HepG2 (cell line): ENCODE data around the gene ISCA2. TPM values are rescaled to one million over a fixed set of nuclear protein-coding genes. Genes with fewer than 3 reads are reported as not detected.

Experiments
- ATAC-seq: fragments of 200-7000 bp; cut with Tn5 transposase; 3 replicates; pipeline ENCODE4 v1.9.1; 2020; ENCODE audit warnings: mild to moderate bottlenecking, moderate library complexity
- BruUV-seq: library from RNA; stranded (reverse); fragments of 400-500 nt; replicated peaks from 2 replicates; lab custom pipeline; 2021; lab: Mats Ljungman, UMichigan
- CTCF ChIA-PET: fragments of 300-600 bp; formaldehyde crosslinking; extraction: SDS; loops from one replicate; lab custom pipeline; 2021; ENCODE audit warnings: low total read pairs, inconsistent platforms, low intra/inter-chr PET ratio; lab: Yijun Ruan, JAX
- POLR2A ChIA-PET: fragments of 350-600 bp; sonication (Branson Sonifier 250); formaldehyde crosslinking; loops from one replicate; lab custom pipeline; 2020; ENCODE audit warnings: antibody characterized with exemption, inconsistent platforms; lab: Yijun Ruan, JAX
- DNase-seq: peaks from one replicate; pipeline ENCODE4 v3.0.0-alpha.2; 2015; ENCODE audit warnings: low spot score
- FAIRE-seq: peaks from 3 replicates; lab custom pipeline; 2011; peaks lifted over from hg19 to GRCh38; lab: Jason Lieb, UNC
- H2AFZ ChIP-seq: one replicate; pipeline ENCODE4 v1.6.1; 2011; ENCODE audit warnings: low read length, inconsistent platforms
- H3K27ac ChIP-seq: fragments of 300-600 bp; 3 replicates; pipeline ENCODE4 v1.8.0; 2011; ENCODE audit warnings: mixed run types, mild to moderate bottlenecking, mixed read lengths, low read length, inconsistent platforms; ENCODE audit not compliant: insufficient read depth; ENCODE audit errors: extremely low read length
- H3K27me3 ChIP-seq, 2 experiments: fragments of 200-600 bp in 1 of 2; 2 replicates in 1 of 2; 3 replicates in 1 of 2; pipeline versions ENCODE4 v1.6.0 to v1.8.0; 2011; ENCODE audit warnings: low read length in 2 of 2, mild to moderate bottlenecking in 2 of 2, moderate library complexity in 2 of 2, inconsistent platforms in 1 of 2; ENCODE audit not compliant: insufficient read depth in 2 of 2, control insufficient read depth in 1 of 2
- H3K36me3 ChIP-seq, 2 experiments: fragments of 200-600 bp in 1 of 2; replicated peaks in 1 of 2; 2 replicates in 1 of 2; 3 replicates in 1 of 2; pipeline versions ENCODE4 v1.5.1 to v1.8.0; 2011; ENCODE audit warnings: low read length in 2 of 2, inconsistent platforms in 1 of 2; ENCODE audit not compliant: insufficient read depth in 2 of 2, control insufficient read depth in 1 of 2
- H3K4me1 ChIP-seq: 2 replicates; pipeline ENCODE4 v1.5.1; 2012; ENCODE audit warnings: low read length, inconsistent platforms; ENCODE audit not compliant: insufficient read depth
- H3K4me2 ChIP-seq: 2 replicates; pipeline ENCODE4 v1.6.0; 2011; ENCODE audit warnings: low read depth, low read length, inconsistent platforms
- H3K4me3 ChIP-seq, 3 experiments: fragments of 200-600 bp in 1 of 3; sonication (generic), shearing (Covaris generic) in 1 of 3; replicated peaks in 1 of 3; 2 replicates each; pipeline ENCODE4 v1.5.1; 2011 to 2016; ENCODE audit warnings: low read length in 3 of 3, inconsistent platforms in 2 of 3, low read depth in 2 of 3, mild to moderate bottlenecking in 2 of 3, control low read depth in 1 of 3, mixed read lengths in 1 of 3; ENCODE audit not compliant: insufficient read depth in 1 of 3
- H3K79me2 ChIP-seq: one replicate; pipeline ENCODE4 v1.6.1; 2011; ENCODE audit warnings: low read length, inconsistent platforms; ENCODE audit not compliant: insufficient read depth
- H3K9ac ChIP-seq: 2 replicates; pipeline ENCODE4 v1.6.0; 2011; ENCODE audit warnings: mild to moderate bottlenecking, low read depth, low read length, inconsistent platforms; ENCODE audit not compliant: insufficient read depth
- H3K9me3 ChIP-seq: 2 replicates; pipeline ENCODE4 v1.5.1; 2012; ENCODE audit warnings: mild to moderate bottlenecking, low read length
- H4K20me1 ChIP-seq: 2 replicates; pipeline ENCODE4 v1.6.0; 2011; ENCODE audit warnings: inconsistent platforms, mild to moderate bottlenecking, low read length, moderate library complexity; ENCODE audit not compliant: insufficient read depth
- EHMT2 ChIP-seq: fragments of 200-600 bp; sonication (generic); IDR thresholded peaks from 2 replicates; pipeline ENCODE4 v1.7.0; 2017; ENCODE audit warnings: antibody characterized with exemption, low read depth, low read length, borderline replicate concordance
- GATAD2A ChIP-seq: IDR thresholded peaks from 2 replicates; pipeline ENCODE4 v1.6.1; 2016
- GZF1 ChIP-seq: sonication (generic); formaldehyde crosslinking; IDR thresholded peaks from 2 replicates; pipeline ENCODE4 v1.5.1; 2020; ENCODE audit warnings: mild to moderate bottlenecking, missing genetic modification reagents
- JUN ChIP-seq: sonication (generic); formaldehyde crosslinking; IDR thresholded peaks from 2 replicates; pipeline ENCODE4 v1.4.0; 2020; ENCODE audit warnings: mild to moderate bottlenecking, missing genetic modification reagents
- MATR3 ChIP-seq: sonication (generic); formaldehyde crosslinking; IDR thresholded peaks from 2 replicates; pipeline ENCODE4 v1.4.0; 2020; ENCODE audit warnings: missing genetic modification reagents
- MTA3 ChIP-seq: sonication (generic); formaldehyde crosslinking; IDR thresholded peaks from 2 replicates; pipeline ENCODE4 v1.4.0; 2020; ENCODE audit warnings: missing genetic modification reagents
- ZNF253 ChIP-seq: sonication (generic); formaldehyde crosslinking; IDR thresholded peaks from 2 replicates; pipeline ENCODE4 v1.8.0; 2022; ENCODE audit warnings: mild to moderate bottlenecking, missing genetic modification reagents, borderline replicate concordance
- ZSCAN31 ChIP-seq: sonication (generic); formaldehyde crosslinking; IDR thresholded peaks from 2 replicates; pipeline ENCODE4 v1.5.0; 2020; ENCODE audit warnings: low read depth, mild to moderate bottlenecking, missing genetic modification reagents
- WGBS: methylation state at CpG from one replicate; pipeline ENCODE4 v1.1.6; 2017; ENCODE audit warnings: low lambda C conversion rate; 5-methylcytosine and 5-hydroxymethylcytosine counted together
- in situ Hi-C: cut with HindIII; loops from 2 replicates; pipeline ENCODE4 v1.10.0; 2017; ENCODE audit warnings: low pct_unique_long_range_greater_than_20kb; ENCODE audit not compliant: extremely low pct_ligation_motif_present
- intact Hi-C: fragments of 100-400 bp; cut with micrococcal nuclease; formaldehyde crosslinking; loops from one replicate; pipeline ENCODE4 v1.10.0; 2022; ENCODE audit not compliant: unreplicated experiment
- polyA plus RNA-seq, 8 experiments: library from polyadenylated mRNA; depleted of rRNA in 3 of 8; stranded (reverse) in 7 of 8; unstranded in 1 of 8; fragments of >200 nt; fragmentation: Illumina TruSeq in 4 of 8; extraction: Trizol in 4 of 8; gene quantifications; 2 replicates each; pipeline versions ENCODE4 v1.2.1 to v1.2.3, GENCODE V29; 2011 to 2016; ENCODE audit warnings: low read depth in 4 of 8, missing spikeins in 1 of 8, mixed read lengths in 1 of 8; ENCODE audit not compliant: insufficient read depth in 1 of 8
- total RNA-seq, 5 experiments: library from RNA; depleted of rRNA; stranded (reverse); fragments of >200 nt; fragmentation: Illumina TruSeq; extraction: Trizol; gene quantifications; 2 replicates each; pipeline ENCODE4 v1.2.3, GENCODE V29; 2016; ENCODE audit warnings: low read depth in 1 of 5
- TF ChIP-seq, protein P1 (sequence below), 2 experiments: sonication (generic) in 1 of 2; formaldehyde crosslinking in 1 of 2; IDR thresholded peaks; 2 replicates each; pipeline versions ENCODE4 v1.6.1 to v1.9.0; 2014 to 2022; ENCODE audit warnings: antibody characterized with exemption in 1 of 2, borderline replicate concordance in 1 of 2, inconsistent platforms in 1 of 2, low read depth in 1 of 2, missing genetic modification reagents in 1 of 2
- TF ChIP-seq, protein P2 (sequence below): sonication (generic); formaldehyde crosslinking; IDR thresholded peaks from 2 replicates; pipeline ENCODE4 v1.5.0; 2020; ENCODE audit warnings: missing genetic modification reagents, mild to moderate bottlenecking, borderline replicate concordance

ISCA2 gene
- total and polyA plus RNA-seq, 2 of the 13 experiments (the other 11 are each of a cell fraction or from before 2014, with no cell fraction given) = 32.1 to 43.4 TPM

DNA sequence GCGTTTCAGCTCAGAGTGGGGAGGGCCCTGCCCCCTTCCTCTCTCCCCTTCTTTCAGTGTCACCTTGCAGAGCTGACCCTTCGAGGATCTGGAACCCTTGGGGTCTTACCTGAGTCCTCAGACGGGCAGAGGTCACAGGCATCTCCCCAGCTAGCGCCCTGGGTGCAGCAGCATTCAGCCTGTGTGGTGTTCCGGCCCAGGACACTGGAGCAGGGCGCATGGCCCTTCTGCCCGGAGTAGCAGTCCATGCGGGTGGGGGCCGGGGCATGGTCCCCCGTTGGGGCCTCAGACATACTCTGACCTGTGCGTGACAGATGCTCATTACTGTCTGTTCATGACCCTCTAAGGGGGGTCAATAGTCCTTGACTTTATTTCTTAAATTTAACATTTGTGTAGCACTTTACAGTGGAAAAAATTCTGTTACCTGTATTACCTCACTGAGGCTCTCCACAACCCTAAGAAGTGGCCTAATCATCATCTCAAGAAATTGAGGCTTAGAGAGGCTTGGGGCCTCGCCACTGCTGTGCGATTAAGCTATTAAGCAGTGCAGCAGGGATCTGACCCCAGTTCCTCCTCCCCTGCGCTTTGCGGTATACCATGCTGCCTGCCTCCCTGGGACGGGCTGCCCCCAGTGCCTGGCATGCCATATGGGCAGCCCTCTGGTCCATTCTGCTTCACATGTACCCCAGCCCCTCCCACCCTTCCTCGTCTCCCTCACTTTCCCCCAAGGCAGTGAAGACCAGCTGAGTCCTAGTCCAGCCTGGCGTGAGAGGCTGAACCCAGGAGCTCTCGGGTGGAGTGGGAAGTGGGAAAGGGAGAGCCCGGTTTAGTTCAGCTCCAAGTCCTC lies 11.5 kb downstream of the ISCA2 start:
- Histone ChIP-seq H2AFZ (no peak overlapping the region), H3K4me1 (peaks cover 8% of the 10 kb centered on the region), H3K27ac (no peak overlapping the region), H3K79me2 (no peaks in the 10 kb centered on the region), H4K20me1 (no peaks in the 10 kb centered on the region), H3K9me3 (no peaks in the 10 kb centered on the region), H3K4me2 (no peak overlapping the region), H3K36me3 (no peaks in the 10 kb centered on the region), H3K4me3 (no peak overlapping the region), H3K27me3 (peaks cover 2 to 31% of the 10 kb centered on the region in 2 experiments; a peak in 2 of 5 replicates), H3K9ac (no peak overlapping the region)
- BruUV-seq = no TSS peak
- no peak for FAIRE-seq
- no peak for ATAC-seq
- CTCF ChIA-PET = no interaction called here
- POLR2A ChIA-PET = interaction anchor here (1.5 kb wide), 1 partner anchor 12 kb away, joined by 5 read pairs; the partner anchor contains the start of genes ISCA2 and NPC2
- intact Hi-C loops (loop anchor here (5.0 kb wide), 2 partner anchors 107 to 297 kb away; partner anchors contain the start of gene LTBP2), in situ Hi-C loops (no loop called here)
- WGBS = 41% methylated on average over 13 of the region's 20 CpGs
- no peak for DNase-seq
- no peak for TF ChIP-seq ZSCAN31

DNA sequence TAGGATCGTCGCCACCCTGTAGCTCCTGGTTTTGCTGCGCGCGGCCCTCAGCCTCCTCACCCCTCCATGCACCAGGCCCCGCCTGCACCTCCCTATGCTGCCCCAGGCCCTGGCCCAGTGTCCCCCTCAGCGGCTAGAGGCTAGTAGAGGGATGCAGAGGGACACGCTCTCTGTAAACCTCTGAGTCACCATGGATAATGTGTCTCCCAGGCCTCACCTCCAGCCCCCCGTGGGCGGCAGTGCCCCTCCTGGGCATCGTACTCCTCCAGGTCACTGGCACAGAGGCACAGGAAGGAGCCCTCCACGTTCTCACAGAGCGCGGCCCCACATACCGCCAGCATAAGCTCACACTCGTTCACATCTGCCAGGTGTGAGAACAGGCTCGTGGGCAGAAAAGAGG lies 12.3 kb downstream of the ISCA2 start:
- Histone ChIP-seq H3K36me3 (no peaks in the 10 kb centered on the region), H4K20me1 (no peaks in the 10 kb centered on the region), H3K9me3 (no peaks in the 10 kb centered on the region), H3K27me3 (peaks cover 2 to 35% of the 10 kb centered on the region in 2 experiments; a peak in 2 of 5 replicates), H3K27ac (no peak overlapping the region), H3K4me2 (no peak overlapping the region), H3K79me2 (no peaks in the 10 kb centered on the region), H2AFZ (no peak overlapping the region), H3K4me3 (no peak overlapping the region), H3K9ac (no peak overlapping the region), H3K4me1 (peaks cover 16% of the 10 kb centered on the region)
- ChIA-PET POLR2A (no interaction called here), CTCF (no interaction called here)
- DNase-seq (no peak), FAIRE-seq (no peak), ATAC-seq (no peak)
- 56% methylated on average over 16 of the region's 17 CpGs for WGBS
- in situ Hi-C loops = no loop called here
- intact Hi-C loops = no loop called here
- no TSS peak for BruUV-seq
- TF ChIP-seq GZF1 (CRISPR knock-in tag) = no peak
- no peak for TF ChIP-seq JUN
- TF ChIP-seq EHMT2 = no peak
- no peak for TF ChIP-seq GATAD2A (CRISPR knock-in tag)
- TF ChIP-seq ZNF253 (CRISPR knock-in tag) = no peak
- TF ChIP-seq MTA3 (CRISPR knock-in tag) = no peak
- TF ChIP-seq, protein P1, sequence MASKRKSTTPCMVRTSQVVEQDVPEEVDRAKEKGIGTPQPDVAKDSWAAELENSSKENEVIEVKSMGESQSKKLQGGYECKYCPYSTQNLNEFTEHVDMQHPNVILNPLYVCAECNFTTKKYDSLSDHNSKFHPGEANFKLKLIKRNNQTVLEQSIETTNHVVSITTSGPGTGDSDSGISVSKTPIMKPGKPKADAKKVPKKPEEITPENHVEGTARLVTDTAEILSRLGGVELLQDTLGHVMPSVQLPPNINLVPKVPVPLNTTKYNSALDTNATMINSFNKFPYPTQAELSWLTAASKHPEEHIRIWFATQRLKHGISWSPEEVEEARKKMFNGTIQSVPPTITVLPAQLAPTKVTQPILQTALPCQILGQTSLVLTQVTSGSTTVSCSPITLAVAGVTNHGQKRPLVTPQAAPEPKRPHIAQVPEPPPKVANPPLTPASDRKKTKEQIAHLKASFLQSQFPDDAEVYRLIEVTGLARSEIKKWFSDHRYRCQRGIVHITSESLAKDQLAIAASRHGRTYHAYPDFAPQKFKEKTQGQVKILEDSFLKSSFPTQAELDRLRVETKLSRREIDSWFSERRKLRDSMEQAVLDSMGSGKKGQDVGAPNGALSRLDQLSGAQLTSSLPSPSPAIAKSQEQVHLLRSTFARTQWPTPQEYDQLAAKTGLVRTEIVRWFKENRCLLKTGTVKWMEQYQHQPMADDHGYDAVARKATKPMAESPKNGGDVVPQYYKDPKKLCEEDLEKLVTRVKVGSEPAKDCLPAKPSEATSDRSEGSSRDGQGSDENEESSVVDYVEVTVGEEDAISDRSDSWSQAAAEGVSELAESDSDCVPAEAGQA (IDR thresholded peaks at IDR 0.05; ENCODE audit: low read depth) = no peak
- TF ChIP-seq, protein P1 (CRISPR knock-in tag; IDR thresholded peaks at IDR 0.05; ENCODE audit: borderline replicate concordance) = no peak
- TF ChIP-seq, protein P2, sequence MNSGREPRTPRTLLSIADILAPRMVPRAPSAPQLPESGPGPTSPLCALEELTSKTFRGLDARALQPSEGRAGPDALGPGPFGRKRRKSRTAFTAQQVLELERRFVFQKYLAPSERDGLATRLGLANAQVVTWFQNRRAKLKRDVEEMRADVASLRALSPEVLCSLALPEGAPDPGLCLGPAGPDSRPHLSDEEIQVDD (CRISPR knock-in tag) = no peak
- TF ChIP-seq MATR3 (CRISPR knock-in tag) = no peak
